Measurements from ENCODE around the gene SLC2A13. TPM values are rescaled to one million over a fixed set of nuclear protein-coding genes. Genes with fewer than 3 reads are reported as not detected.
"Not testable (repeated sequence)": the region's sequence is repeated elsewhere in the genome, so short reads cannot be mapped to it uniquely, and the experiment has no call there.

SLC2A13 gene
- polyA plus RNA-seq, 3 donors from 2014 or later = 1.8 to 5.9 TPM; not detected in 1

GRCh38 chr12:40044396-40044795 is 61.5 kb downstream of the SLC2A13 start:
- H3K36me3 Mint-ChIP-seq = peaks cover 3 to 4% (median 3%) of the 10 kb centered on the region in 3 donors
- H3K4me3 Mint-ChIP-seq = no peak overlapping the region
- no peak overlapping the region for H3K27ac Mint-ChIP-seq
- peaks cover 2 to 10% of the 10 kb centered on the region in 2 donors for H3K4me1 Mint-ChIP-seq
- no peak for DNase-seq
- no peaks in the 10 kb centered on the region for H3K9me3 Mint-ChIP-seq
- peaks cover 0 to 3% (median 2%) of the 10 kb centered on the region in 3 donors for H3K27me3 Mint-ChIP-seq (ENCODE audit: low read depth in 3 of 3)

- no peaks in the 10 kb centered on the region for H3K9me3 Mint-ChIP-seq
- peaks cover 2 to 19% of the 10 kb centered on the region in 2 donors for H3K4me1 Mint-ChIP-seq
- H3K27me3 Mint-ChIP-seq (ENCODE audit: low read depth in 3 of 3) = peaks cover 0 to 3% (median 2%) of the 10 kb centered on the region in 3 donors
- H3K36me3 Mint-ChIP-seq = peaks cover 3 to 8% (median 3%) of the 10 kb centered on the region in 3 donors
- H3K4me3 Mint-ChIP-seq = no peak overlapping the region
- no peak for DNase-seq
- H3K27ac Mint-ChIP-seq = peak overlapping the region in 1 of 6 donors; percentile 42
Measured at GRCh38 chr12:40039598-40039997, 66.3 kb downstream of the SLC2A13 start.

- Mint-ChIP-seq H3K27me3 (ENCODE audit: low read depth in 3 of 3) (peaks cover 0 to 3% (median 2%) of the 10 kb centered on the region in 3 donors), H3K27ac (no peak overlapping the region), H3K4me1 (peaks cover 8 to 29% of the 10 kb centered on the region in 2 donors), H3K9me3 (no peaks in the 10 kb centered on the region), H3K36me3 (peaks cover 3 to 8% (median 3%) of the 10 kb centered on the region in 3 donors), H3K4me3 (no peak overlapping the region)
- DNase-seq = no peak
Measured at GRCh38 chr12:40038619-40039018, 67.3 kb downstream of the SLC2A13 start.

- H3K36me3 Mint-ChIP-seq = peaks cover 0 to 5% (median 0%) of the 10 kb centered on the region in 3 donors
- H3K27me3 Mint-ChIP-seq (ENCODE audit: low read depth in 3 of 3) = peaks cover 0 to 3% (median 0%) of the 10 kb centered on the region in 3 donors
Measured at GRCh38 chr12:40034712-40035111, 71.2 kb downstream of the SLC2A13 start.

GRCh38 chr12:40034156-40034555 is 71.7 kb downstream of the SLC2A13 start:
- DNase-seq = no peak
- H3K27ac Mint-ChIP-seq = peak overlapping the region in 1 of 6 donors; percentile 3
- peaks cover 0 to 3% (median 0%) of the 10 kb centered on the region in 3 donors for H3K27me3 Mint-ChIP-seq (ENCODE audit: low read depth in 3 of 3)
- peaks cover 32 to 56% of the 10 kb centered on the region in 2 donors for H3K4me1 Mint-ChIP-seq
- H3K4me3 Mint-ChIP-seq = no peak overlapping the region
- no peaks in the 10 kb centered on the region for H3K9me3 Mint-ChIP-seq
- peaks cover 0 to 5% (median 0%) of the 10 kb centered on the region in 3 donors for H3K36me3 Mint-ChIP-seq

More at GRCh38 chr12:40034712-40035111, 71.2 kb downstream of the SLC2A13 start:
- Mint-ChIP-seq H3K9me3 (no peaks in the 10 kb centered on the region), H3K4me1 (peaks cover 34 to 61% of the 10 kb centered on the region in 2 donors), H3K4me3 (no peak overlapping the region), H3K27ac (peak overlapping the region in 1 of 6 donors; percentile 1)
- no peak for DNase-seq

GRCh38 chr12:40033242-40033630 is 72.6 kb downstream of the SLC2A13 start:
- Mint-ChIP-seq H3K36me3 (peaks cover 0 to 8% (median 0%) of the 10 kb centered on the region in 3 donors), H3K4me3 (peak overlapping the region in 1 of 5 donors; percentile 7), H3K27me3 (ENCODE audit: low read depth in 3 of 3) (peaks cover 0 to 3% (median 0%) of the 10 kb centered on the region in 3 donors), H3K9me3 (no peaks in the 10 kb centered on the region), H3K27ac (no peak overlapping the region), H3K4me1 (peaks cover 32 to 54% of the 10 kb centered on the region in 2 donors)
- no peak for DNase-seq

GRCh38 chr12:40032433-40033241 is 73.2 kb downstream of the SLC2A13 start:
- peak overlapping the region in 3 of 6 donors; percentile 8 to 12 (median 10) for H3K27ac Mint-ChIP-seq
- H3K4me1 Mint-ChIP-seq = peaks cover 32 to 54% of the 10 kb centered on the region in 2 donors
- H3K36me3 Mint-ChIP-seq = peaks cover 0 to 8% (median 0%) of the 10 kb centered on the region in 3 donors
- H3K9me3 Mint-ChIP-seq = no peaks in the 10 kb centered on the region
- H3K27me3 Mint-ChIP-seq (ENCODE audit: low read depth in 3 of 3) = peaks cover 0 to 3% (median 0%) of the 10 kb centered on the region in 3 donors
- no peak for DNase-seq
- no peak overlapping the region for H3K4me3 Mint-ChIP-seq

GRCh38 chr12:40031965-40032364 is 73.9 kb downstream of the SLC2A13 start:
- Mint-ChIP-seq H3K27me3 (ENCODE audit: low read depth in 3 of 3) (peaks cover 0 to 3% (median 0%) of the 10 kb centered on the region in 3 donors), H3K27ac (peak overlapping the region in 1 of 6 donors; percentile 20), H3K4me3 (peak overlapping the region in 1 of 5 donors; percentile 31), H3K4me1 (peaks cover 32 to 54% of the 10 kb centered on the region in 2 donors), H3K9me3 (no peaks in the 10 kb centered on the region), H3K36me3 (peaks cover 0 to 8% (median 0%) of the 10 kb centered on the region in 3 donors)
- DNase-seq = no peak

- not testable (repeated sequence) for H3K36me3 Mint-ChIP-seq; H3K9me3 Mint-ChIP-seq; H3K27me3 Mint-ChIP-seq (ENCODE audit: low read depth in 3 of 3)
- DNase-seq = peak; percentile 17 to 25 (median 18)
- Mint-ChIP-seq H3K4me1 (peaks cover 32 to 54% of the 10 kb centered on the region in 2 donors), H3K27ac (peak overlapping the region in 3 of 6 donors; percentile 20 to 45 (median 41)), H3K4me3 (peak overlapping the region in 4 of 5 donors; percentile 17 to 56 (median 45))
Measured at GRCh38 chr12:40030970-40031369, 74.9 kb downstream of the SLC2A13 start.

- H3K4me1 Mint-ChIP-seq = peaks cover 34 to 49% of the 10 kb centered on the region in 2 donors
- H3K4me3 Mint-ChIP-seq = no peak overlapping the region
- H3K9me3 Mint-ChIP-seq = no peaks in the 10 kb centered on the region
- no peak overlapping the region for H3K27ac Mint-ChIP-seq
- DNase-seq = no peak
- H3K27me3 Mint-ChIP-seq (ENCODE audit: low read depth in 3 of 3) = peaks cover 0 to 3% (median 2%) of the 10 kb centered on the region in 3 donors
- H3K36me3 Mint-ChIP-seq = peaks cover 0 to 4% (median 0%) of the 10 kb centered on the region in 3 donors
Measured at GRCh38 chr12:40028296-40028695, 77.6 kb downstream of the SLC2A13 start.

GRCh38 chr12:40022850-40023249 is 83.0 kb downstream of the SLC2A13 start:
- peaks cover 0 to 9% (median 3%) of the 10 kb centered on the region in 3 donors for H3K36me3 Mint-ChIP-seq
- no peak overlapping the region for H3K27ac Mint-ChIP-seq
- no peaks in the 10 kb centered on the region for H3K9me3 Mint-ChIP-seq
- DNase-seq = no peak
- peaks cover 9 to 15% of the 10 kb centered on the region in 2 donors for H3K4me1 Mint-ChIP-seq
- peaks cover 0 to 3% (median 0%) of the 10 kb centered on the region in 3 donors for H3K27me3 Mint-ChIP-seq (ENCODE audit: low read depth in 3 of 3)
- H3K4me3 Mint-ChIP-seq = no peak overlapping the region

- Mint-ChIP-seq H3K27ac (no peak overlapping the region), H3K27me3 (ENCODE audit: low read depth in 3 of 3) (peaks cover 0 to 3% (median 0%) of the 10 kb centered on the region in 3 donors), H3K9me3 (no peaks in the 10 kb centered on the region), H3K4me3 (no peak overlapping the region), H3K4me1 (peaks cover 9 to 15% of the 10 kb centered on the region in 2 donors), H3K36me3 (peaks cover 0 to 9% (median 3%) of the 10 kb centered on the region in 3 donors)
- no peak for DNase-seq
Measured at GRCh38 chr12:40020261-40020691, 85.6 kb downstream of the SLC2A13 start.

- H3K4me3 Mint-ChIP-seq = no peak overlapping the region
Measured at GRCh38 chr12:40017488-40017887, 88.4 kb downstream of the SLC2A13 start.

GRCh38 chr12:40016980-40017379 is 88.9 kb downstream of the SLC2A13 start:
- Mint-ChIP-seq H3K27me3 (ENCODE audit: low read depth in 3 of 3) (no peaks in the 10 kb centered on the region), H3K27ac (no peak overlapping the region)

More at GRCh38 chr12:40017488-40017887, 88.4 kb downstream of the SLC2A13 start:
- peaks cover 0 to 4% of the 10 kb centered on the region in 2 donors for H3K4me1 Mint-ChIP-seq
- H3K9me3 Mint-ChIP-seq = no peaks in the 10 kb centered on the region
- no peaks in the 10 kb centered on the region for H3K27me3 Mint-ChIP-seq (ENCODE audit: low read depth in 3 of 3)
- H3K27ac Mint-ChIP-seq = no peak overlapping the region
- no peak for DNase-seq
- peaks cover 0 to 9% (median 3%) of the 10 kb centered on the region in 3 donors for H3K36me3 Mint-ChIP-seq

More at GRCh38 chr12:40016980-40017379, 88.9 kb downstream of the SLC2A13 start:
- Mint-ChIP-seq H3K4me3 (no peak overlapping the region), H3K9me3 (no peaks in the 10 kb centered on the region), H3K4me1 (peaks cover 0 to 9% of the 10 kb centered on the region in 2 donors), H3K36me3 (peaks cover 0 to 9% (median 3%) of the 10 kb centered on the region in 3 donors)
- no peak for DNase-seq

Data from immature natural killer cell (primary cell).